ENCODE measurements around the gene SLC47A2.
"Not testable (repeated sequence)": the region's sequence is repeated elsewhere in the genome, so short reads cannot be mapped to it uniquely, and the experiment has no call there.

SLC47A2 gene

GRCh38 chr17:19684909-19685580 lies 31.3 kb downstream of the SLC47A2 start:
- H3K36me3 ChIP-seq (ENCODE audit: control insufficient read depth in 1 of 2, insufficient read depth in 2 of 2, low read length in 2 of 2); H3K27me3 ChIP-seq (ENCODE audit: control insufficient read depth in 1 of 2, insufficient read depth in 2 of 2, low read length in 2 of 2); H3K27ac ChIP-seq (ENCODE audit: low read depth, low read length); H3K9me3 ChIP-seq (ENCODE audit: control insufficient read depth in 1 of 2, low read length in 2 of 2); H3K4me1 ChIP-seq (ENCODE audit: control insufficient read depth in 1 of 2, insufficient read depth in 2 of 2, low read length in 2 of 2); H3K4me3 ChIP-seq (ENCODE audit: low read depth in 1 of 2, low read length in 2 of 2); H3K9ac ChIP-seq (ENCODE audit: low read depth in 1 of 2, low read length in 2 of 2): not testable (repeated sequence)

GRCh38 chr17:19683117-19683516 lies 33.3 kb downstream of the SLC47A2 start:
- Histone ChIP-seq H3K9me3 (ENCODE audit: control insufficient read depth in 1 of 2, low read length in 2 of 2) (no peaks in the 10 kb centered on the region), H3K36me3 (ENCODE audit: control insufficient read depth in 1 of 2, insufficient read depth in 2 of 2, low read length in 2 of 2) (peaks cover under 1 to 15% of the 10 kb centered on the region in 2 donors), H3K27me3 (ENCODE audit: control insufficient read depth in 1 of 2, insufficient read depth in 2 of 2, low read length in 2 of 2) (no peaks in the 10 kb centered on the region), H3K4me3 (ENCODE audit: low read depth in 1 of 2, low read length in 2 of 2) (no peak overlapping the region), H3K9ac (ENCODE audit: low read depth in 1 of 2, low read length in 2 of 2) (no peak overlapping the region), H3K27ac (ENCODE audit: low read depth, low read length) (no peak overlapping the region), H3K4me1 (ENCODE audit: control insufficient read depth in 1 of 2, insufficient read depth in 2 of 2, low read length in 2 of 2) (no peaks in the 10 kb centered on the region)

GRCh38 chr17:19678581-19679453 lies 37.6 kb downstream of the SLC47A2 start:
- peaks cover 9 to 38% of the 10 kb centered on the region in 2 donors for H3K36me3 ChIP-seq (ENCODE audit: control insufficient read depth in 1 of 2, insufficient read depth in 2 of 2, low read length in 2 of 2)
- H3K4me3 ChIP-seq (ENCODE audit: low read depth in 1 of 2, low read length in 2 of 2), result no peak overlapping the region
- H3K27me3 ChIP-seq (ENCODE audit: control insufficient read depth in 1 of 2, insufficient read depth in 2 of 2, low read length in 2 of 2), result no peaks in the 10 kb centered on the region
- H3K4me1 ChIP-seq (ENCODE audit: control insufficient read depth in 1 of 2, insufficient read depth in 2 of 2, low read length in 2 of 2), result peaks cover 3 to 4% of the 10 kb centered on the region in 2 donors
- no peak overlapping the region for H3K27ac ChIP-seq (ENCODE audit: low read depth, low read length)
- no peaks in the 10 kb centered on the region for H3K9me3 ChIP-seq (ENCODE audit: control insufficient read depth in 1 of 2, low read length in 2 of 2)
- no peak overlapping the region for H3K9ac ChIP-seq (ENCODE audit: low read depth in 1 of 2, low read length in 2 of 2)

- Histone ChIP-seq H3K36me3 (ENCODE audit: control insufficient read depth in 1 of 2, insufficient read depth in 2 of 2, low read length in 2 of 2) (peaks cover 9 to 38% of the 10 kb centered on the region in 2 donors), H3K9ac (ENCODE audit: low read depth in 1 of 2, low read length in 2 of 2) (no peak overlapping the region), H3K27me3 (ENCODE audit: control insufficient read depth in 1 of 2, insufficient read depth in 2 of 2, low read length in 2 of 2) (no peaks in the 10 kb centered on the region), H3K27ac (ENCODE audit: low read depth, low read length) (no peak overlapping the region), H3K4me3 (ENCODE audit: low read depth in 1 of 2, low read length in 2 of 2) (no peak overlapping the region), H3K9me3 (ENCODE audit: control insufficient read depth in 1 of 2, low read length in 2 of 2) (no peaks in the 10 kb centered on the region), H3K4me1 (ENCODE audit: control insufficient read depth in 1 of 2, insufficient read depth in 2 of 2, low read length in 2 of 2) (peaks cover 9 to 13% of the 10 kb centered on the region in 2 donors)
Measured at GRCh38 chr17:19677736-19678379, 38.5 kb downstream of the SLC47A2 start.

GRCh38 chr17:19676896-19677295 lies 39.5 kb downstream of the SLC47A2 start:
- Histone ChIP-seq H3K9me3 (ENCODE audit: control insufficient read depth in 1 of 2, low read length in 2 of 2) (no peaks in the 10 kb centered on the region), H3K36me3 (ENCODE audit: control insufficient read depth in 1 of 2, insufficient read depth in 2 of 2, low read length in 2 of 2) (peaks cover 9 to 38% of the 10 kb centered on the region in 2 donors)

GRCh38 chr17:19673623-19674022 lies 42.8 kb downstream of the SLC47A2 start:
- Histone ChIP-seq H3K4me3 (ENCODE audit: low read depth in 1 of 2, low read length in 2 of 2) (no peak overlapping the region), H3K27ac (ENCODE audit: low read depth, low read length) (no peak overlapping the region), H3K36me3 (ENCODE audit: control insufficient read depth in 1 of 2, insufficient read depth in 2 of 2, low read length in 2 of 2) (peaks cover 9 to 33% of the 10 kb centered on the region in 2 donors), H3K9ac (ENCODE audit: low read depth in 1 of 2, low read length in 2 of 2) (no peak overlapping the region), H3K4me1 (ENCODE audit: control insufficient read depth in 1 of 2, insufficient read depth in 2 of 2, low read length in 2 of 2) (peaks cover 27 to 34% of the 10 kb centered on the region in 2 donors), H3K9me3 (ENCODE audit: control insufficient read depth in 1 of 2, low read length in 2 of 2) (no peaks in the 10 kb centered on the region), H3K27me3 (ENCODE audit: control insufficient read depth in 1 of 2, insufficient read depth in 2 of 2, low read length in 2 of 2) (no peaks in the 10 kb centered on the region)

More at GRCh38 chr17:19676896-19677295, 39.5 kb downstream of the SLC47A2 start:
- H3K4me1 ChIP-seq (ENCODE audit: control insufficient read depth in 1 of 2, insufficient read depth in 2 of 2, low read length in 2 of 2), result peaks cover 14 to 20% of the 10 kb centered on the region in 2 donors
- H3K27ac ChIP-seq (ENCODE audit: low read depth, low read length), result no peak overlapping the region
- no peaks in the 10 kb centered on the region for H3K27me3 ChIP-seq (ENCODE audit: control insufficient read depth in 1 of 2, insufficient read depth in 2 of 2, low read length in 2 of 2)
- no peak overlapping the region for H3K9ac ChIP-seq (ENCODE audit: low read depth in 1 of 2, low read length in 2 of 2)
- H3K4me3 ChIP-seq (ENCODE audit: low read depth in 1 of 2, low read length in 2 of 2), result no peak overlapping the region

- Histone ChIP-seq H3K36me3 (ENCODE audit: control insufficient read depth in 1 of 2, insufficient read depth in 2 of 2, low read length in 2 of 2) (peaks cover 5 to 25% of the 10 kb centered on the region in 2 donors), H3K9ac (ENCODE audit: low read depth in 1 of 2, low read length in 2 of 2) (peak overlapping the region in 1 of 2 donors; percentile 22), H3K4me1 (ENCODE audit: control insufficient read depth in 1 of 2, insufficient read depth in 2 of 2, low read length in 2 of 2) (peaks cover 25 to 34% of the 10 kb centered on the region in 2 donors), H3K9me3 (ENCODE audit: control insufficient read depth in 1 of 2, low read length in 2 of 2) (no peaks in the 10 kb centered on the region), H3K27me3 (ENCODE audit: control insufficient read depth in 1 of 2, insufficient read depth in 2 of 2, low read length in 2 of 2) (no peaks in the 10 kb centered on the region), H3K4me3 (ENCODE audit: low read depth in 1 of 2, low read length in 2 of 2) (no peak overlapping the region), H3K27ac (ENCODE audit: low read depth, low read length) (peak overlapping the region; percentile 35)
Measured at GRCh38 chr17:19672009-19672750, 44.2 kb downstream of the SLC47A2 start.

- Histone ChIP-seq H3K27ac (ENCODE audit: low read depth, low read length) (no peak overlapping the region), H3K27me3 (ENCODE audit: control insufficient read depth in 1 of 2, insufficient read depth in 2 of 2, low read length in 2 of 2) (no peaks in the 10 kb centered on the region), H3K4me3 (ENCODE audit: low read depth in 1 of 2, low read length in 2 of 2) (peak overlapping the region in 1 of 2 donors; percentile 0), H3K9me3 (ENCODE audit: control insufficient read depth in 1 of 2, low read length in 2 of 2) (no peaks in the 10 kb centered on the region), H3K4me1 (ENCODE audit: control insufficient read depth in 1 of 2, insufficient read depth in 2 of 2, low read length in 2 of 2) (peaks cover 25 to 34% of the 10 kb centered on the region in 2 donors), H3K36me3 (ENCODE audit: control insufficient read depth in 1 of 2, insufficient read depth in 2 of 2, low read length in 2 of 2) (peaks cover 5 to 20% of the 10 kb centered on the region in 2 donors), H3K9ac (ENCODE audit: low read depth in 1 of 2, low read length in 2 of 2) (peak overlapping the region in 1 of 2 donors; percentile 22)
Measured at GRCh38 chr17:19671433-19671832, 45.0 kb downstream of the SLC47A2 start.

GRCh38 chr17:19670908-19671307 lies 45.5 kb downstream of the SLC47A2 start:
- H3K9ac ChIP-seq (ENCODE audit: low read depth in 1 of 2, low read length in 2 of 2), result no peak overlapping the region
- H3K9me3 ChIP-seq (ENCODE audit: control insufficient read depth in 1 of 2, low read length in 2 of 2), result no peaks in the 10 kb centered on the region
- no peak overlapping the region for H3K27ac ChIP-seq (ENCODE audit: low read depth, low read length)
- peaks cover 25 to 34% of the 10 kb centered on the region in 2 donors for H3K4me1 ChIP-seq (ENCODE audit: control insufficient read depth in 1 of 2, insufficient read depth in 2 of 2, low read length in 2 of 2)
- peak overlapping the region in 1 of 2 donors; percentile 0 for H3K4me3 ChIP-seq (ENCODE audit: low read depth in 1 of 2, low read length in 2 of 2)
- H3K27me3 ChIP-seq (ENCODE audit: control insufficient read depth in 1 of 2, insufficient read depth in 2 of 2, low read length in 2 of 2), result no peaks in the 10 kb centered on the region
- H3K36me3 ChIP-seq (ENCODE audit: control insufficient read depth in 1 of 2, insufficient read depth in 2 of 2, low read length in 2 of 2), result peaks cover 2 to 22% of the 10 kb centered on the region in 2 donors
